Measurements from ENCODE around the gene SBSN. TPM values are rescaled to one million over a fixed set of nuclear protein-coding genes. Genes with fewer than 3 reads are reported as not detected.

The SBSN gene
- total RNA-seq, 1 donor from 2014 or later: 0.18 TPM

DNA sequence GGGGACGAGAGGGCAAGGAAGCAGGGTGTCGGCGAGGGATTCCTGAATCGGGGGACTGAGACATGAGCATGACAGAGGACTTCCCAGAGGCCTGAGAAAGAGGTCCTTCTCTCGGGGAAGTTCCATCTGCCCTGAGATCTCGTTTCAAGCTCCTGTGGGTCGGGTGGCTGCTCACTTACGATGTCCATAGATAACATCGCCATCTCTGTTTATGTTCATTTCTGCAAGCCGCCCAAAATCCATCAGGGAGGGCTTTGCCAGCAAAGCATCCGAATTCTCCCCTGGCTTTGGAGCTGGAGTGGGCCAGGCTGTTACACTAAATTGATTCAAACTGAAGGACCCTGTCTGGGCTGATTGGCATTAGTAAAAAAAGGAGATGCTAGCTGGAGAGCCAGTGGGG, 20.6 kb downstream of the SBSN start:
- no peaks in the 10 kb centered on the region for H3K79me2 ChIP-seq (ENCODE audit: insufficient read depth, low read length)
- no peak overlapping the region for H2AFZ ChIP-seq (ENCODE audit: low read depth, low read length)
- TF ChIP-seq, protein P1, sequence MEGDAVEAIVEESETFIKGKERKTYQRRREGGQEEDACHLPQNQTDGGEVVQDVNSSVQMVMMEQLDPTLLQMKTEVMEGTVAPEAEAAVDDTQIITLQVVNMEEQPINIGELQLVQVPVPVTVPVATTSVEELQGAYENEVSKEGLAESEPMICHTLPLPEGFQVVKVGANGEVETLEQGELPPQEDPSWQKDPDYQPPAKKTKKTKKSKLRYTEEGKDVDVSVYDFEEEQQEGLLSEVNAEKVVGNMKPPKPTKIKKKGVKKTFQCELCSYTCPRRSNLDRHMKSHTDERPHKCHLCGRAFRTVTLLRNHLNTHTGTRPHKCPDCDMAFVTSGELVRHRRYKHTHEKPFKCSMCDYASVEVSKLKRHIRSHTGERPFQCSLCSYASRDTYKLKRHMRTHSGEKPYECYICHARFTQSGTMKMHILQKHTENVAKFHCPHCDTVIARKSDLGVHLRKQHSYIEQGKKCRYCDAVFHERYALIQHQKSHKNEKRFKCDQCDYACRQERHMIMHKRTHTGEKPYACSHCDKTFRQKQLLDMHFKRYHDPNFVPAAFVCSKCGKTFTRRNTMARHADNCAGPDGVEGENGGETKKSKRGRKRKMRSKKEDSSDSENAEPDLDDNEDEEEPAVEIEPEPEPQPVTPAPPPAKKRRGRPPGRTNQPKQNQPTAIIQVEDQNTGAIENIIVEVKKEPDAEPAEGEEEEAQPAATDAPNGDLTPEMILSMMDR (IDR thresholded peaks at IDR 0.05; ENCODE audit: insufficient read depth, low read depth, low read length): no peak
- no peak for TF ChIP-seq EZH2 (IDR thresholded peaks at IDR 0.05; ENCODE audit: insufficient read depth, low read length)
- H3K9me3 ChIP-seq (ENCODE audit: insufficient read depth, low read depth, low read length): no peaks in the 10 kb centered on the region
- Mint-ChIP-seq H3K27ac (ENCODE audit: unreplicated experiment) (no peak overlapping the region), H3K4me1 (ENCODE audit: low read depth, unreplicated experiment) (peaks cover 6% of the 10 kb centered on the region), H3K36me3 (ENCODE audit: low read depth, unreplicated experiment) (peaks cover 12% of the 10 kb centered on the region), H3K9me3 (ENCODE audit: unreplicated experiment) (no peaks in the 10 kb centered on the region), H3K4me3 (ENCODE audit: unreplicated experiment) (peak overlapping the region; percentile 8), H3K27me3 (ENCODE audit: low read depth, unreplicated experiment) (peaks cover 8% of the 10 kb centered on the region)
- no peak overlapping the region for H3K4me2 ChIP-seq (ENCODE audit: low read length)
- H4K20me1 ChIP-seq (ENCODE audit: insufficient read depth, low read length): no peaks in the 10 kb centered on the region
- H3K27ac ChIP-seq (ENCODE audit: low read depth, low read length): no peak overlapping the region
- H3K36me3 ChIP-seq (ENCODE audit: insufficient read depth, low read length): no peaks in the 10 kb centered on the region
- H3K9ac ChIP-seq (ENCODE audit: low read length): no peak overlapping the region
- H3K4me3 ChIP-seq (ENCODE audit: insufficient read depth, low read depth, low read length): no peak overlapping the region
- H3K27me3 ChIP-seq (ENCODE audit: insufficient read depth, low read length): peaks cover 54% of the 10 kb centered on the region
- H3K4me1 ChIP-seq (ENCODE audit: insufficient read depth, low read length): no peaks in the 10 kb centered on the region
- FAIRE-seq (no peak), DNase-seq (ENCODE audit: low read depth) (no peak)

- H3K27me3 ChIP-seq (ENCODE audit: insufficient read depth, low read length): peaks cover 52% of the 10 kb centered on the region
- no peaks in the 10 kb centered on the region for H3K36me3 ChIP-seq (ENCODE audit: insufficient read depth, low read length)
- Mint-ChIP-seq H3K4me3 (ENCODE audit: unreplicated experiment) (peak overlapping the region; percentile 17), H3K27me3 (ENCODE audit: low read depth, unreplicated experiment) (peaks cover 2% of the 10 kb centered on the region), H3K27ac (ENCODE audit: unreplicated experiment) (no peak overlapping the region), H3K4me1 (ENCODE audit: low read depth, unreplicated experiment) (peaks cover 11% of the 10 kb centered on the region), H3K36me3 (ENCODE audit: low read depth, unreplicated experiment) (peaks cover 12% of the 10 kb centered on the region), H3K9me3 (ENCODE audit: unreplicated experiment) (no peaks in the 10 kb centered on the region)
- no peak overlapping the region for H3K9ac ChIP-seq (ENCODE audit: low read length)
- H4K20me1 ChIP-seq (ENCODE audit: insufficient read depth, low read length): no peaks in the 10 kb centered on the region
- no peak overlapping the region for H3K27ac ChIP-seq (ENCODE audit: low read depth, low read length)
- DNase-seq (ENCODE audit: low read depth) (no peak), FAIRE-seq (no peak)
- no peaks in the 10 kb centered on the region for H3K4me1 ChIP-seq (ENCODE audit: insufficient read depth, low read length)
- no peak overlapping the region for H3K4me3 ChIP-seq (ENCODE audit: insufficient read depth, low read depth, low read length)
- TF ChIP-seq EZH2 (IDR thresholded peaks at IDR 0.05; ENCODE audit: insufficient read depth, low read length): no peak
- no peak overlapping the region for H3K4me2 ChIP-seq (ENCODE audit: low read length)
- H2AFZ ChIP-seq (ENCODE audit: low read depth, low read length): no peak overlapping the region
- H3K79me2 ChIP-seq (ENCODE audit: insufficient read depth, low read length): no peaks in the 10 kb centered on the region
- H3K9me3 ChIP-seq (ENCODE audit: insufficient read depth, low read depth, low read length): no peaks in the 10 kb centered on the region
These were observed 22.1 kb downstream of the SBSN start for GRCh38 chr19:35506011-35506410.

GRCh38 chr19:35502751-35503150, 25.4 kb downstream of the SBSN start:
- Histone ChIP-seq H4K20me1 (ENCODE audit: insufficient read depth, low read length) (no peaks in the 10 kb centered on the region), H3K27me3 (ENCODE audit: insufficient read depth, low read length) (peaks cover 21% of the 10 kb centered on the region), H3K27ac (ENCODE audit: low read depth, low read length) (no peak overlapping the region), H3K36me3 (ENCODE audit: insufficient read depth, low read length) (no peaks in the 10 kb centered on the region), H3K4me3 (ENCODE audit: insufficient read depth, low read depth, low read length) (no peak overlapping the region), H3K79me2 (ENCODE audit: insufficient read depth, low read length) (no peaks in the 10 kb centered on the region), H3K9ac (ENCODE audit: low read length) (no peak overlapping the region), H2AFZ (ENCODE audit: low read depth, low read length) (no peak overlapping the region), H3K4me1 (ENCODE audit: insufficient read depth, low read length) (no peaks in the 10 kb centered on the region), H3K9me3 (ENCODE audit: insufficient read depth, low read depth, low read length) (no peaks in the 10 kb centered on the region), H3K4me2 (ENCODE audit: low read length) (no peak overlapping the region)
- H3K27me3 Mint-ChIP-seq (ENCODE audit: low read depth, unreplicated experiment): peaks cover 2% of the 10 kb centered on the region
- no peaks in the 10 kb centered on the region for H3K9me3 Mint-ChIP-seq (ENCODE audit: unreplicated experiment)
- TF ChIP-seq, protein P1 (IDR thresholded peaks at IDR 0.05; ENCODE audit: insufficient read depth, low read depth, low read length): no peak
- TF ChIP-seq EZH2 (IDR thresholded peaks at IDR 0.05; ENCODE audit: insufficient read depth, low read length): no peak
- FAIRE-seq: no peak
- H3K4me1 Mint-ChIP-seq (ENCODE audit: low read depth, unreplicated experiment): peaks cover 4% of the 10 kb centered on the region
- H3K27ac Mint-ChIP-seq (ENCODE audit: unreplicated experiment): no peak overlapping the region
- DNase-seq (ENCODE audit: low read depth): no peak
- H3K36me3 Mint-ChIP-seq (ENCODE audit: low read depth, unreplicated experiment): peaks cover 23% of the 10 kb centered on the region
- H3K4me3 Mint-ChIP-seq (ENCODE audit: unreplicated experiment): no peak overlapping the region
